ENCODE data around the gene CCDC71.
A peak's percentile ranks its signal among the peaks of the same experiment; 100 is the strongest.

The CCDC71 gene

DNA sequence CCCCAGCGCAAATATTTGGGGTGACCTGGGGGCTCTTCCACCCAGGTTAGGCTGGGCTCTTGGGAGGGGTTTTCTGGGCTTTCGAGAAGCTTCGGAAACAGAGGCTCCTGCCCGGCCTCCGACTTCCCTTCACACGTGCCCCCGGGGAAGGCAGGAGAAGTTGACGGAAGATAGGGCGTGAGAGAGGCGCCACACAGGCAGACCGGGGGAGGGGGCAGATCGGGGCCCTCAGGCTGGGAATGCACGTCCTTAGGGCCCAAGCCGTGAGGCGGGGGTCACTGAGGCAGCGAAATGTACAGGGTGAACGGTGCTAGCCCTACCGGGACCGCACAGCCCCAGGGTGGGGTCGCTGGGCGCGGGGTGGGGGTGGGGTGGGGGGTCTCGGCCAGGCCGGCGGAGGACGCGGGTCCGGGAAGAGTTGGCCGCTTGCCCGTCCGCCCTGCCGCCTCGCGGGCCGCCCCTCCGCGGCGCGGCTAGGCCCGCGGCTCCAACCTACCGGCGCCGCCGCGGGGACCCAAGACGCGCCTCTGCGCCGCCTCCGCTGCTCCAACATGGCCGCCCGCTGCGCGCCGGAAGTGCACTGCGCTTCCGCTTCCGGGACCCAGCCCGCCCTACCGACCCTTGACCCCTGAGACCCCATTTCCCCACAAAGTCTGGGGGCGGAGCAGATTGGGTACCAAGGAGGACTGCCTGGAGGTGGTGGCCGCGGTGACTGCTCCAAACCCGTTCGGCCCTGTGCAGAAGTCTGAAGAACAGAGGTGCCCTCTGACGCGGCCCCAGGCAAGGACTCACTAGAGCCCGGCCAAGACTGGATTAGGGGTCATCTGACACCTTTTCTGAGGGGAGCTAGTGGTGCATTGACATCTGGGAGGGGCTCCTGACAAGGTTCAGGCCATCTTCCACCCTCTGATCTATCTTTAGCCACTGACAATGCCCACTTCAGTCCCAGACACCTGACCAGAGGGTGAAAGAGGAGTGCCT, at the start of gene CCDC71:
Gene CCDC71 (minus strand): TSS at position 561 of the 981 bp plus-strand sequence. CDS start 2,123 bp downstream, outside the sequence.
- no peak for DNase-seq

DNA sequence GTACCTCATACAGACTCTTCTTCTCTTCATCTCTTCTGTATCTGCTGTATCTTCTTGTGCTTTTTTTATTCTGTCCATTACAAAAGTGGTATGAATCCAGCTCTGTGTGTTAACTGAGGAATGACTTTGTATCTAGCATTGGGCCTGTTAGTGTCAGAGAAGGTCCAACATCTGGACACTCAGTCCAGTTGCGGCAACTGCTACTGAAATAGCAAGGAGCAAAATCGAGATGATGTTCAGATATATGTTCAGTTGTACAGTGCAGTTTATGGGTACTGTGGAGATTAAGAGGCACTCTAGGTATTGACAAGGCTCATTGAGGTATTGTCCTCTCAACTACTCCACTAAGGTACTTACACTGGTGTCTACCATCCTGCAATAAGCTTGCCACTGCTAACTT, 47.9 kb upstream of the CCDC71 start:
- DNase-seq = no peak

- DNase-seq = no peak
Observed at GRCh38 chr3:49213541-49213943, 47.4 kb upstream of the CCDC71 start.

GRCh38 chr3:49199900-49200281, 33.8 kb upstream of the CCDC71 start:
- no peak for DNase-seq

- DNase-seq = no peak
Observed at GRCh38 chr3:49199239-49199899, 33.2 kb upstream of the CCDC71 start.

- no peak for DNase-seq
Observed at GRCh38 chr3:49198611-49199230, 32.6 kb upstream of the CCDC71 start.

GRCh38 chr3:49198161-49198560, 32.0 kb upstream of the CCDC71 start:
- DNase-seq = no peak

GRCh38 chr3:49191741-49192140, 25.6 kb upstream of the CCDC71 start:
- DNase-seq = no peak

DNA sequence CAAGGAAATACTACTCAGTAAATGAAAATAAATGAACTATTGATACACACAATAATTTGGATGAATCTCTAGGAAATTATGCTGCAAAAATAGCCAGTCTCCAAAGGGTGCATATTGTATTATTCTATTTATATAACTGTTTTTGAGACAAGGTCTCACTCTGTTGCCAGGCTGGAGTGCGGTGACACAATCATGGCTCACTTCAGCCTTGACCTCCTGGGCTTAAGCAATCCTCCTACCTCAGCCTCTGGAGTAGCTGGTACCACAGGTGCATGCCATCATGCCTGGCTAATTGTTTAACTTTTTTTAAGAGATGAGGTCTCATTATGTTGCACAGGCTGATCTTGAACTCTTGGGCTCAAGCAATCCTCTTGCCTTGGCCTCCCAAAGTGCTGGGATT, 17.7 kb upstream of the CCDC71 start:
- no peak for DNase-seq

- DNase-seq = no peak
Observed at GRCh38 chr3:49182682-49183081, 16.6 kb upstream of the CCDC71 start.

DNA sequence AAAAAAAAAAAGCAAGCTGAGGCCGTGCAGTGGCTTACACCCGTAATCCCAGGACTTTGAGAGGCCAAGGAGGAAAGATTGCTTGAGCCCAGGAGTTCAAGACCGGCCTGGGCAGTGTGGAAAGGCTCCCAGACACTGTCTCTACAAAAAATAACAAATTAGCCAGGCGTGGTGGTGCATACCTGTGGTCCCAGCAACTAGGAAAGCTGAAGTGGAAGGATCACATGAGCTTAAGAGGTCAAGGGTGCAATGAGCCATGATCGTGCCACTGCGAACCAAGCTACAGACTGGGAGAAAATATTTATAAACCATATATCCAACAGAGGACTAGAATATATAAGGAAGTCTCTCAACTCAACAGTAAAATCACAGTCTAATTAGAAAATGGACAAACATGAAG, 15.2 kb upstream of the CCDC71 start:
- DNase-seq = no peak

- no peak for DNase-seq
Observed at GRCh38 chr3:49180116-49180515, 14.0 kb upstream of the CCDC71 start.

GRCh38 chr3:49177073-49177472, 10.9 kb upstream of the CCDC71 start:
- no peak for DNase-seq

DNA sequence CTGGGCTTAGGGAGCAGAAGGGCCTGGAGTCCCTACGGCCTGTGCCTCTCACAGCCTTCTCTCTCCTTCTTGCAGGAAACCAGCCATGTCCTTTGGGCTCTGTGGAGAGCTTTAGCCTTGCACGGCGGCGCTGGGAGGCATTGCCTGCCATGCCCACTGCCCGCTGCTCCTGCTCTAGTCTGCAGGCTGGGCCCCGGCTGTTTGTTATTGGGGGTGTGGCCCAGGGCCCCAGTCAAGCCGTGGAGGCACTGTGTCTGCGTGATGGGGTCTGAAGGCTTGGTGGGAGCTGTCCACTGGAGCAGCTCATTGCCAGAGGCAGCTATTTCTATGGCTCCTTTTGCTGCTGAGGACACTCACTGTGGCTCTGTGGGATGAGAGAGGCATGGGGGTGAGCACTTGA, 9.4 kb upstream of the CCDC71 start:
- DNase-seq = no peak

- DNase-seq = no peak
Observed at GRCh38 chr3:49174397-49174985, 8.4 kb upstream of the CCDC71 start.

GRCh38 chr3:49173792-49174170, 7.7 kb upstream of the CCDC71 start:
- DNase-seq = peak; percentile 10

DNA sequence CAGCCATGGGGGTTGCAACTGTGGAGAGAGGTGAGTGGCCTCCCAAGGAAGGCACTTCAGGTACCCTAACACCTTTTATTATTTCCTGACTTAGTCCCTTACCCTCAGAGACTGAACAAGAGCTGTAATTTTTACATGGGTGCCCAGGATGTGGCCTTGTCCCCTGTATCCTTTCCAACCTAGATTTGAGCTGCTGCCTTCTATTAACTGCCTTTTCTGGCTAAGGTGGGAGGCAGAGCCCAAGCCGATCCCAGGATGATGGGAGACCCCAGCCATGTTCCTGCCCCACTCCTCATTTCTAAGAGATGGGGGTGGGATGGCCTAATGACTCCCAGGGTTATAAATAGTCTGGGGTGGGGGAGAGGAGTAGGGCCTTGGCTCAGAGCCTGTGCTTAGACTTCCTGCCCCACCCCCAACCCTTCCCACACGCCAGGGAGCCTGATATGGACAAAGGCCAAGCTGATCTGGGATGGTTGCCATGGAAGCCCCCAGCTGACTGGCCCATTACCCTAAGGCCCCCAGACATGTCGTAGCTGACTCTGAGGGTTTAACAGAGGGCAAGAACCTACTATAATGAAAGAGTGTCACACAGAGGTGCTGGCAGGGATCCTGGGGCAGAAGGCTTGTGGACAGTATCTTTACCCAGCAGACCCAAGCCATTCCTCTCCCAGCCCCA, 7.1 kb upstream of the CCDC71 start:
- peak; percentile 9 for DNase-seq

DNA sequence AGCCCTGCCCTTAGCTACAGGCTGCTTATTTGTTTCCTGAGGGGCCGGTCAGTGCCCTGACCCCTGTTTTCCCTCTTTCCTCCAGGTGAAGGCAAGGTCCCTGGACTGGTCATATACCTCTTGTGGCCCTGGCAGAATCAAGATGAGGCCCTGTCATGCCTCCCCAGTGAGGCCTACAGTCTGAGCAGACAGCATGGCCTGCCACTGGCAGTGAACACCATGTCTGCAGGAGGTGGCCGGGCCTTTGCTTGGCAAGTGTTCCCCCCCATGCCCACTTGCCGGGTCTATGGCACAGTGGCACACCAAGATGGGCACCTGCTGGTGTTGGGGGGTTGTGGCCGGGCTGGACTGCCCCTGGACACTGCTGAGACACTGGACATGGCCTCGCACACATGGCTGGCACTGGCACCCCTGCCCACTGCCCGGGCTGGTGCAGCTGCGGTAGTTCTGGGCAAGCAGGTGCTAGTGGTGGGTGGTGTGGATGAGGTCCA, 6.5 kb upstream of the CCDC71 start:
- no peak for DNase-seq

DNA sequence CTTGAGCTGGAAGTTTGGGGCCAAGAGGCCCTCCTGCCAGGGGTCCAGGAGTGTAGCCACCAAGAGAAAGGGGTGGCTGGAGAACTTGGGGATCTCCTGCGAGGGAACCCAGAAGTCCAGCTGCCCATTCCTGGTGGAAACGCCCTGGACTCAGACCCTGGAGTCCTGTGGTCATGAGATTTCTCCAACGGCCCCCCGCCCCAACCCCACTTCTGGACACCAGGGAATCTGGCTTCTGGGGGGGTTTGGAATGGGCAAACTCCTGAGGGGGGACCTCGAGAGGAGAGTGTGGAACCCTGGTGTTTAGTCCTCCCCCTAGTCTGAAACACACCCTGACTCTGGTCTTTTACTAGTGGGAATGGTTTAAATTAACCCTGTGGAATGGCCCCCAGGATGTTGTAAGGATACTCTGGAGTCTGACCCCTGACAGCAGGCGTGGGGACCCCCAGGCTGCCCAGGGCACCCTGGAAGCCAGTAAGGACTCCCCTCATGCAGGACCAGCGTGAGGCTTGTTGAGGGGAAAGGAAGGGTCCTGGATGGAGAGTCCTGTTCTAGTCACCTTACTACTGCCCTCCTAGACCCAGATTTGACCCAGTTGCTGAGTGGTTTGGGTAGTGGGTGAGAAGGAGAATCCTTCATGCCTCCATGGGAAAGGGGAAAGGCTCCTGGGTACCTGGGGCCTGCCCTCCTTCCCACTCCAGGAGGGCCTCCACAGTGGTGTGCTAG, 5.8 kb upstream of the CCDC71 start:
- DNase-seq = no peak

DNA sequence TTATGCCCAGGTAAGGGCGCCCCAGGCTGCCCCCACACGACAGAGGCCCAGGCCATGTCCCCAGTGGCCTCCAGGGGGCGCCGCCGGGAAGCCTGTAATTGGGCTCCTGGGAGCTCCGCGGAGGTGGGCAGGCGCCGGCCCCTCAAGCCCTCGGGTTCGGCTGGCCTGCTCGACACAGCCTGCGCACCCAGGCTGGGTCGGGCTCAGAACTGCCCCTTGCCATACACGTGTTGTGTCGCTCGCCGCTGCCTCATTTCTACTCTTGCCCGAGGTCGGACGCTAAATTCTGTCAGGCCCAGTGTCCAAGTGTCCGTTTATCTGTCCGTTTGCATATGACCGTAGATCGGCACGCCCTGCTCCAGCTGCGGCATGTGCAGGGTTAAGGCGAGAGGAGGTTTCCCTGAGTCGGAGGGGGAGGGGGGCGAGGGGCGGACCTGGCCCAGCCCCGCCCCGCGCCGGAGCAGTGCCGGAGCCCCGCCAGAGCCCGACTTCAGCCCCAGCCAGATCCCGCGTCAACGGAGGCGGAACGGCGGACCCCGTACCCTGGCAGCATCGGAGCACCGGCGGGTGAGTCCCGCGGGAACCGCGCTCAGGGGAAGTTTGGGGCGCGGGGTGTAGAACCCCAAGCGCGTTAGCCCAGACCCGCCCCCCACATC, 5.1 kb upstream of the CCDC71 start, which contains the start of gene KLHDC8B:
Gene KLHDC8B (plus strand): TSS at position 480 of the 656 bp plus-strand sequence. CDS start 1,172 bp downstream, outside the sequence.
- peak; percentile 32 for DNase-seq

DNA sequence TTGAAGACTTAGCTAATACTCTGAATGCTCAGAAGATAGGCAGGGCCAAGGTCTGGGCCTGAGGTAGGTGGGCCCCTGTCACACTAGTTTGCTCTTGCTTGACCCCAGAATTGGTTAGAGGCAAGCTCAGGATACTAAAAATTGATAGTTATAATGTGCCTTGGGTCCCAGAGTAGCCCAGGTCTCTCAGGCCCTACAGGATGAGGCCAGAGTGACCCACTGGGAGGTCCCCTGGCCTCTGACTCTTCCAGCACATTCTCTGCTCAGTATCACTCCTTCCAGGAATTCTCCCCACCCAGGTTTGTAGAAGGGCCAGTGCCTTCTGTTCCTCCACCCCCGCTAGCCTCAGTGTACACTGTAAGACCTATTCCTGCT, 4.6 kb upstream of the CCDC71 start:
- DNase-seq = no peak

Measured in NCI-H1417 treated with DMSO at 0.1 percent for 48 hours (cell line).